Choroid plexus epithelial cell (primary cell): ENCODE measurements around the gene P2RY12.

Source experiments
- DNase-seq: peaks from one replicate; pipeline ENCODE4 v3.0.0-alpha.2; 2010; ENCODE audit warnings: low read depth
- H3K4me3 ChIP-seq: 2 replicates; pipeline ENCODE4 v1.5.1; 2011; ENCODE audit warnings: low read depth, mild to moderate bottlenecking, control low read depth, low read length, moderate library complexity
- CTCF ChIP-seq: conservative IDR thresholded peaks from 2 replicates; pipeline ENCODE4 v1.5.1; 2011; ENCODE audit warnings: low read depth, mild to moderate bottlenecking, control low read depth, inconsistent platforms, low read length, moderate library complexity

The P2RY12 gene

GRCh38 chr3:151384741-151385174 is at the start of gene P2RY12:
TSS of gene P2RY12 (minus strand) at chr3:151384753. CDS start at chr3:151338845, 45,908 bp downstream.
- H3K4me3 ChIP-seq, result peak within 1 kb of the TSS; percentile 2
- no peak for TF ChIP-seq CTCF
- no peak for DNase-seq

- no peak for TF ChIP-seq CTCF
- DNase-seq, result no peak
- H3K4me3 ChIP-seq, result no peak overlapping the region
Observed at GRCh38 chr3:151432616-151433372, 48.2 kb upstream of the P2RY12 start.

GRCh38 chr3:151431940-151432339 is 47.4 kb upstream of the P2RY12 start:
- H3K4me3 ChIP-seq, result no peak overlapping the region
- DNase-seq, result peak; percentile 80
- no peak for TF ChIP-seq CTCF

DNA sequence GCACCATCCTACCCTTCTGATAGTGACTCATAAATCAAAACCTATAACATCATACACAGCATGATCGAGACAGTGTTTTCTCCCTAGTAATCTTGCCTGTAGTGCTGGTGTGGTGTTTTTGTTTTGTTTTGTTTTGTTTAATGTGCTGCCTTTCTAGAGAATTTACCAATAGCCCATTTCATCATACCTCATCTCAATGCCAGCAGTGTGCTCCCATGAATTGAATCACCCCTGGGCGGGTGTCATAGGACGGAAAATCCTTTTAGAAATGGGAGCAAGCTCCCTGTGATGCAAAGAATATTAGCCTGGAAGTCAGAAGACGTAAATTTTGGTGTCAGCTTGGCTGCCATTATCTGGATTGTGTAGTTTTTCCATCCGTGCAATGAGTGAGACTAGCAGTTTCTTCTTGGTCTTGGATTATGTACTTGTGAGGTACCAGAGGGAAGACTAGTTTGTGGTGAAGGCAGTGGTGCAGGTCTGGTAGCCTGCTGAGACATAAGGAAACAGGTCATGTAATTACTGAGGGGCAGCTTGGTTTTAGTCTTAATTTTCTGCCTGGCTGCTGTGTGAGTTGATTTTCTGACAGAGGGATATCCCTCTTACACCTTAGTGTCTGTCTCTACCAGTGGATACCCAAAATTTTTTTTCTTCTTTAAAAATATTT is 46.4 kb upstream of the P2RY12 start:
- no peak overlapping the region for H3K4me3 ChIP-seq
- peak; percentile 26 for DNase-seq
- TF ChIP-seq CTCF, result no peak

GRCh38 chr3:151428386-151428785 is 43.8 kb upstream of the P2RY12 start:
- no peak overlapping the region for H3K4me3 ChIP-seq
- TF ChIP-seq CTCF, result no peak
- no peak for DNase-seq

DNA sequence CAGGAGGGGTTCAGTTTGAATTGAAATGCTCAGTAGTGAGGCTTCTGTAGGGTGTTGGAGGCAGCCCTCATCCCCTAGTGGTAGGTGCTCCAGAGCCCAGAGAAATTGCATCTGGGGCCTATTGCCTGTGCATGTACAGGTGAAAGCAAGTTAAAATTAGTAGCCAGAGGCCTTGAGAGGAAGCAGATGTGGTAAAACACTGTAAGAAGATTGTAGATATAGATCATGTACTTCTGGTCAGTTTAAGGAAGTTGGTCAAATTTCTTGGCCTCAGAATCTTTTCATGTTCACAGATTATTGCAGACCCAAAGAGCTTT is 41.7 kb upstream of the P2RY12 start:
- no peak for DNase-seq
- TF ChIP-seq CTCF, result peak; percentile 41
- no peak overlapping the region for H3K4me3 ChIP-seq
